WTC11 (cell line): Measurements from ENCODE around the gene FZD7. TPM values are rescaled to one million over a fixed set of nuclear protein-coding genes. Genes with fewer than 3 reads are reported as not detected.

Experiments
- ATAC-seq: fragments of 200-7000 bp; cut with Tn5 transposase; 2 replicates; pipeline ENCODE4 v1.10.0; 2021; ENCODE audit warnings: mild to moderate bottlenecking, moderate library complexity
- CTCF ChIA-PET: fragments of 300-600 bp; sonication (Branson Sonifier 250); formaldehyde crosslinking; loops from one replicate; lab custom pipeline; 2021; ENCODE audit warnings: antibody characterized with exemption; lab: Charles Lee
- POLR2A ChIA-PET: fragments of 350-600 bp; sonication (Branson Sonifier 250); formaldehyde crosslinking; loops from one replicate; lab custom pipeline; 2021; ENCODE audit warnings: antibody characterized with exemption; lab: Charles Lee
- DNase-seq: peaks from one replicate; pipeline ENCODE4 v3.0.0; 2021; ENCODE audit warnings: low spot score
- H3K27ac Mint-ChIP-seq: 2 replicates; pipeline ENCODE4 v1.8.0; 2021; ENCODE audit warnings: mixed read lengths
- H3K27me3 Mint-ChIP-seq: 2 replicates; pipeline ENCODE4 v1.8.0; 2021; ENCODE audit warnings: low read depth, mild to moderate bottlenecking, moderate library complexity, mixed read lengths
- H3K36me3 Mint-ChIP-seq: 2 replicates; pipeline ENCODE4 v1.8.0; 2021; ENCODE audit warnings: mixed read lengths
- H3K4me1 Mint-ChIP-seq: 2 replicates; pipeline ENCODE4 v1.8.0; 2022; ENCODE audit warnings: mixed read lengths
- H3K4me3 Mint-ChIP-seq: 2 replicates; pipeline ENCODE4 v1.8.0; 2021; ENCODE audit warnings: mild to moderate bottlenecking, moderate library complexity, mixed read lengths
- H3K9me3 Mint-ChIP-seq: 2 replicates; pipeline ENCODE4 v1.8.0; 2021; ENCODE audit warnings: mixed read lengths
- ARID4B ChIP-seq: sonication (generic); formaldehyde crosslinking; IDR thresholded peaks from 2 replicates; pipeline ENCODE4 v1.8.0; 2023; ENCODE audit warnings: missing genetic modification reagents, mild to moderate bottlenecking, borderline replicate concordance
- ATF2 ChIP-seq: sonication (generic); formaldehyde crosslinking; IDR thresholded peaks from 2 replicates; pipeline ENCODE4 v1.8.1; 2022; ENCODE audit warnings: low read depth, missing genetic modification reagents, borderline replicate concordance
- ATF3 ChIP-seq: sonication (generic); formaldehyde crosslinking; conservative IDR thresholded peaks from 2 replicates; pipeline ENCODE4 v1.8.1; 2022; ENCODE audit warnings: mild to moderate bottlenecking, missing genetic modification reagents
- CTCF ChIP-seq: fragments of 200-600 bp; IDR thresholded peaks from 2 replicates; pipeline ENCODE4 v1.8.0; 2022; ENCODE audit warnings: antibody characterized with exemption
- FOXK1 ChIP-seq: sonication (generic); formaldehyde crosslinking; IDR thresholded peaks from 2 replicates; pipeline ENCODE4 v1.8.0; 2022; ENCODE audit warnings: mild to moderate bottlenecking, moderate library complexity, missing genetic modification reagents
- FOXP1 ChIP-seq: sonication (generic); formaldehyde crosslinking; IDR thresholded peaks from 2 replicates; pipeline ENCODE4 v1.8.0; 2022; ENCODE audit warnings: missing genetic modification reagents, mild to moderate bottlenecking, moderate library complexity, borderline replicate concordance
- FOXP4 ChIP-seq: sonication (generic); formaldehyde crosslinking; IDR thresholded peaks from 2 replicates; pipeline ENCODE4 v1.8.0; 2022; ENCODE audit warnings: mild to moderate bottlenecking, missing genetic modification reagents
- GABPB1 ChIP-seq: sonication (generic); formaldehyde crosslinking; IDR thresholded peaks from 2 replicates; pipeline ENCODE4 v1.8.1; 2023; ENCODE audit warnings: mild to moderate bottlenecking, missing genetic modification reagents
- IRF1 ChIP-seq: sonication (generic); formaldehyde crosslinking; IDR thresholded peaks from 2 replicates; pipeline ENCODE4 v1.8.0; 2023; ENCODE audit warnings: missing genetic modification reagents
- MYBL2 ChIP-seq: sonication (generic); formaldehyde crosslinking; IDR thresholded peaks from 2 replicates; pipeline ENCODE4 v1.8.1; 2023; ENCODE audit warnings: mild to moderate bottlenecking, moderate library complexity, missing genetic modification reagents
- NFYB ChIP-seq: sonication (generic); formaldehyde crosslinking; conservative IDR thresholded peaks from 2 replicates; pipeline ENCODE4 v1.8.0; 2022; ENCODE audit warnings: low read depth, missing genetic modification reagents
- NR1H2 ChIP-seq: sonication (generic); formaldehyde crosslinking; IDR thresholded peaks from 2 replicates; pipeline ENCODE4 v1.9.0; 2021; ENCODE audit warnings: mild to moderate bottlenecking, moderate library complexity, missing genetic modification reagents
- NR2C2 ChIP-seq: sonication (generic); formaldehyde crosslinking; IDR thresholded peaks from 2 replicates; pipeline ENCODE4 v1.8.0; 2022; ENCODE audit warnings: mild to moderate bottlenecking, missing genetic modification reagents
- NR3C1 ChIP-seq: sonication (generic); formaldehyde crosslinking; conservative IDR thresholded peaks from 2 replicates; pipeline ENCODE4 v1.8.1; 2023; ENCODE audit warnings: low read depth, mild to moderate bottlenecking, missing genetic modification reagents
- PREB ChIP-seq: sonication (generic); formaldehyde crosslinking; IDR thresholded peaks from 2 replicates; pipeline ENCODE4 v1.8.1; 2022; ENCODE audit warnings: mild to moderate bottlenecking, missing genetic modification reagents, moderate library complexity, borderline replicate concordance
- SMAD4 ChIP-seq: sonication (generic); formaldehyde crosslinking; IDR thresholded peaks from 2 replicates; pipeline ENCODE4 v1.8.0; 2022; ENCODE audit warnings: mild to moderate bottlenecking, missing genetic modification reagents
- TEAD4 ChIP-seq: sonication (generic); formaldehyde crosslinking; IDR thresholded peaks from 2 replicates; pipeline ENCODE4 v1.8.0; 2022; ENCODE audit warnings: mild to moderate bottlenecking, missing genetic modification reagents
- ZNF121 ChIP-seq: sonication (generic); formaldehyde crosslinking; IDR thresholded peaks from 2 replicates; pipeline ENCODE4 v1.8.0; 2023; ENCODE audit warnings: missing genetic modification reagents
- ZNF263 ChIP-seq: sonication (generic); formaldehyde crosslinking; IDR thresholded peaks from 2 replicates; pipeline ENCODE4 v1.8.1; 2022; ENCODE audit warnings: low read depth, mild to moderate bottlenecking, moderate library complexity, missing genetic modification reagents
- ZNF532 ChIP-seq: fragments of 250-450 bp; sonication (Bioruptor Pico); IDR thresholded peaks from 2 replicates; pipeline ENCODE4 v1.9.0; 2021; ENCODE audit warnings: mild to moderate bottlenecking, borderline replicate concordance
- ZNF671 ChIP-seq: fragments of 250-450 bp; sonication (Bioruptor Pico); IDR thresholded peaks from 2 replicates; pipeline ENCODE4 v1.8.0; 2021; ENCODE audit warnings: mild to moderate bottlenecking
- total RNA-seq: library from RNA; stranded (reverse); gene quantifications from 3 replicates; pipeline ENCODE4 v1.2.3, GENCODE V29; 2021

The FZD7 gene
- total RNA-seq, 1 experiment from 2014 or later = 153 TPM

GRCh38 chr2:202064881-202065230 lies 31.2 kb downstream of the FZD7 start (continued):
- TF ChIP-seq NR1H2 = no peak
- TF ChIP-seq ATF3 (CRISPR knock-in tag) = no peak
- no peak for TF ChIP-seq FOXP4

- CTCF ChIA-PET = no interaction called here
- no peaks in the 10 kb centered on the region for H3K36me3 Mint-ChIP-seq
- no peak overlapping the region for H3K27ac Mint-ChIP-seq
- no peak overlapping the region for H3K4me3 Mint-ChIP-seq
- no peak for ATAC-seq
- peaks cover 18% of the 10 kb centered on the region for H3K4me1 Mint-ChIP-seq
- no peaks in the 10 kb centered on the region; the same call in 1 of the 2 replicates for H3K27me3 Mint-ChIP-seq
- POLR2A ChIA-PET = no interaction called here
- TF ChIP-seq MYBL2 (no peak), NR2C2 (no peak), TEAD4 (no peak), IRF1 (CRISPR knock-in tag) (no peak), NR3C1 (CRISPR knock-in tag) (no peak), FOXP1 (CRISPR knock-in tag) (no peak), SMAD4 (CRISPR knock-in tag) (no peak), ARID4B (CRISPR knock-in tag) (no peak), PREB (CRISPR knock-in tag) (no peak), ZNF121 (CRISPR knock-in tag) (no peak), ZNF263 (CRISPR knock-in tag) (no peak), GABPB1 (CRISPR knock-in tag) (no peak), ZNF532 (CRISPR knock-in tag) (no peak), ATF2 (CRISPR knock-in tag) (no peak), CTCF (no peak), ZNF671 (CRISPR knock-in tag) (no peak), FOXK1 (CRISPR knock-in tag) (no peak), NFYB (no peak)
- no peak for DNase-seq
- H3K9me3 Mint-ChIP-seq = no peaks in the 10 kb centered on the region
Observed at GRCh38 chr2:202065876-202066275, 32.2 kb downstream of the FZD7 start.
